KMS-11 (cell line): Measurements from ENCODE around the gene C16orf96.

Experiments
- H2AFZ ChIP-seq: fragments of 200-600 bp; sonication (generic); 2 replicates; pipeline ENCODE4 v1.6.1; 2016; ENCODE audit warnings: antibody characterized with exemption, mixed run types, low read depth
- H3K27ac ChIP-seq: fragments of 200-600 bp; sonication (generic); 2 replicates; pipeline ENCODE4 v1.6.1; 2016; ENCODE audit warnings: mild to moderate bottlenecking, mixed run types
- H3K27me3 ChIP-seq: fragments of 200-600 bp; sonication (generic); 2 replicates; pipeline ENCODE4 v1.6.1; 2017; ENCODE audit warnings: mild to moderate bottlenecking, low read depth, mixed run types, moderate library complexity; ENCODE audit not compliant: insufficient read depth
- H3K36me3 ChIP-seq: fragments of 200-600 bp; sonication (generic); 2 replicates; pipeline ENCODE4 v1.6.1; 2017; ENCODE audit warnings: mild to moderate bottlenecking, mixed run types; ENCODE audit not compliant: insufficient read depth
- H3K4me1 ChIP-seq: fragments of 200-600 bp; sonication (generic); 2 replicates; pipeline ENCODE4 v1.6.1; 2016; ENCODE audit warnings: mild to moderate bottlenecking, low read depth, mixed run types; ENCODE audit not compliant: poor library complexity, severe bottlenecking
- H3K4me2 ChIP-seq: fragments of 200-600 bp; sonication (generic); 2 replicates; pipeline ENCODE4 v1.7.0; 2016; ENCODE audit warnings: mild to moderate bottlenecking, mixed run types
- H3K4me3 ChIP-seq: fragments of 200-600 bp; sonication (generic); IDR thresholded peaks from 2 replicates; pipeline ENCODE4 v1.6.1; 2017; ENCODE audit warnings: low read depth, low read length, mixed read lengths; ENCODE audit not compliant: insufficient read depth
- H3K79me2 ChIP-seq: fragments of 200-600 bp; sonication (generic); 2 replicates; pipeline ENCODE4 v1.6.1; 2016; ENCODE audit warnings: low read depth, mixed run types; ENCODE audit not compliant: insufficient read depth
- H3K9ac ChIP-seq: fragments of 200-600 bp; sonication (generic); 2 replicates; pipeline ENCODE4 v1.6.1; 2016; ENCODE audit warnings: mild to moderate bottlenecking, mixed run types
- H4K20me1 ChIP-seq: fragments of 200-600 bp; sonication (generic); 2 replicates; pipeline ENCODE4 v1.6.1; 2016; ENCODE audit warnings: mild to moderate bottlenecking, mixed run types; ENCODE audit not compliant: insufficient read depth
- CTCF ChIP-seq: fragments of 200-600 bp; sonication (generic); conservative IDR thresholded peaks from 2 replicates; pipeline ENCODE4 v1.6.1; 2017; ENCODE audit warnings: low read depth, mild to moderate bottlenecking, antibody characterized with exemption, low read length, moderate library complexity, mixed read lengths

C16orf96 gene

GRCh38 chr16:4639899-4640509 lies 83.9 kb downstream of the C16orf96 start:
- no peaks in the 10 kb centered on the region for H3K27me3 ChIP-seq
- H3K36me3 ChIP-seq, result no peaks in the 10 kb centered on the region
- no peak overlapping the region for H2AFZ ChIP-seq
- H3K27ac ChIP-seq, result no peak overlapping the region
- H3K4me3 ChIP-seq, result no peak overlapping the region
- H3K79me2 ChIP-seq, result peaks cover 19% of the 10 kb centered on the region; the same call in 1 of the 2 replicates
- no peak overlapping the region for H3K4me2 ChIP-seq
- H3K4me1 ChIP-seq, result peaks cover 9% of the 10 kb centered on the region
- TF ChIP-seq CTCF, result no peak
- no peak overlapping the region for H3K9ac ChIP-seq
- H4K20me1 ChIP-seq, result no peaks in the 10 kb centered on the region; the same call in 1 of the 2 replicates

- Histone ChIP-seq H4K20me1 (no peaks in the 10 kb centered on the region; the same call in 1 of the 2 replicates), H3K27me3 (no peaks in the 10 kb centered on the region), H3K4me2 (no peak overlapping the region), H3K4me3 (no peak overlapping the region), H3K36me3 (no peaks in the 10 kb centered on the region), H2AFZ (no peak overlapping the region), H3K9ac (no peak overlapping the region), H3K79me2 (peaks cover 19% of the 10 kb centered on the region; the same call in 1 of the 2 replicates), H3K27ac (no peak overlapping the region), H3K4me1 (peaks cover 7% of the 10 kb centered on the region)
- no peak for TF ChIP-seq CTCF
Observed at GRCh38 chr16:4640572-4641305, 84.6 kb downstream of the C16orf96 start.

GRCh38 chr16:4641306-4641687 lies 85.2 kb downstream of the C16orf96 start:
- Histone ChIP-seq H3K4me2 (no peak overlapping the region), H3K9ac (no peak overlapping the region), H3K79me2 (peaks cover 19% of the 10 kb centered on the region; the same call in 1 of the 2 replicates), H4K20me1 (no peaks in the 10 kb centered on the region; the same call in 1 of the 2 replicates), H3K36me3 (no peaks in the 10 kb centered on the region), H3K4me1 (peaks cover 7% of the 10 kb centered on the region), H3K27me3 (no peaks in the 10 kb centered on the region), H3K4me3 (no peak overlapping the region), H3K27ac (no peak overlapping the region), H2AFZ (no peak overlapping the region)
- no peak for TF ChIP-seq CTCF

GRCh38 chr16:4641895-4642294 lies 85.8 kb downstream of the C16orf96 start:
- Histone ChIP-seq H3K79me2 (peaks cover 19% of the 10 kb centered on the region; the same call in 1 of the 2 replicates), H4K20me1 (no peaks in the 10 kb centered on the region; the same call in 1 of the 2 replicates), H3K27me3 (no peaks in the 10 kb centered on the region), H3K9ac (no peak overlapping the region), H3K4me2 (no peak overlapping the region), H2AFZ (no peak overlapping the region), H3K27ac (no peak overlapping the region), H3K4me3 (no peak overlapping the region), H3K36me3 (no peaks in the 10 kb centered on the region), H3K4me1 (peaks cover 7% of the 10 kb centered on the region)
- no peak for TF ChIP-seq CTCF
